GM18526 (cell line): ENCODE results near the gene PTPN13.

Source experiments
- POLR2A ChIP-seq: IDR thresholded peaks from 3 replicates; pipeline ENCODE4 v1.6.1; 2011; ENCODE audit not compliant: insufficient read length; ENCODE audit errors: extremely low read depth

PTPN13 gene, protein sequence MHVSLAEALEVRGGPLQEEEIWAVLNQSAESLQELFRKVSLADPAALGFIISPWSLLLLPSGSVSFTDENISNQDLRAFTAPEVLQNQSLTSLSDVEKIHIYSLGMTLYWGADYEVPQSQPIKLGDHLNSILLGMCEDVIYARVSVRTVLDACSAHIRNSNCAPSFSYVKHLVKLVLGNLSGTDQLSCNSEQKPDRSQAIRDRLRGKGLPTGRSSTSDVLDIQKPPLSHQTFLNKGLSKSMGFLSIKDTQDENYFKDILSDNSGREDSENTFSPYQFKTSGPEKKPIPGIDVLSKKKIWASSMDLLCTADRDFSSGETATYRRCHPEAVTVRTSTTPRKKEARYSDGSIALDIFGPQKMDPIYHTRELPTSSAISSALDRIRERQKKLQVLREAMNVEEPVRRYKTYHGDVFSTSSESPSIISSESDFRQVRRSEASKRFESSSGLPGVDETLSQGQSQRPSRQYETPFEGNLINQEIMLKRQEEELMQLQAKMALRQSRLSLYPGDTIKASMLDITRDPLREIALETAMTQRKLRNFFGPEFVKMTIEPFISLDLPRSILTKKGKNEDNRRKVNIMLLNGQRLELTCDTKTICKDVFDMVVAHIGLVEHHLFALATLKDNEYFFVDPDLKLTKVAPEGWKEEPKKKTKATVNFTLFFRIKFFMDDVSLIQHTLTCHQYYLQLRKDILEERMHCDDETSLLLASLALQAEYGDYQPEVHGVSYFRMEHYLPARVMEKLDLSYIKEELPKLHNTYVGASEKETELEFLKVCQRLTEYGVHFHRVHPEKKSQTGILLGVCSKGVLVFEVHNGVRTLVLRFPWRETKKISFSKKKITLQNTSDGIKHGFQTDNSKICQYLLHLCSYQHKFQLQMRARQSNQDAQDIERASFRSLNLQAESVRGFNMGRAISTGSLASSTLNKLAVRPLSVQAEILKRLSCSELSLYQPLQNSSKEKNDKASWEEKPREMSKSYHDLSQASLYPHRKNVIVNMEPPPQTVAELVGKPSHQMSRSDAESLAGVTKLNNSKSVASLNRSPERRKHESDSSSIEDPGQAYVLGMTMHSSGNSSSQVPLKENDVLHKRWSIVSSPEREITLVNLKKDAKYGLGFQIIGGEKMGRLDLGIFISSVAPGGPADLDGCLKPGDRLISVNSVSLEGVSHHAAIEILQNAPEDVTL (N-terminal part only)

DNA sequence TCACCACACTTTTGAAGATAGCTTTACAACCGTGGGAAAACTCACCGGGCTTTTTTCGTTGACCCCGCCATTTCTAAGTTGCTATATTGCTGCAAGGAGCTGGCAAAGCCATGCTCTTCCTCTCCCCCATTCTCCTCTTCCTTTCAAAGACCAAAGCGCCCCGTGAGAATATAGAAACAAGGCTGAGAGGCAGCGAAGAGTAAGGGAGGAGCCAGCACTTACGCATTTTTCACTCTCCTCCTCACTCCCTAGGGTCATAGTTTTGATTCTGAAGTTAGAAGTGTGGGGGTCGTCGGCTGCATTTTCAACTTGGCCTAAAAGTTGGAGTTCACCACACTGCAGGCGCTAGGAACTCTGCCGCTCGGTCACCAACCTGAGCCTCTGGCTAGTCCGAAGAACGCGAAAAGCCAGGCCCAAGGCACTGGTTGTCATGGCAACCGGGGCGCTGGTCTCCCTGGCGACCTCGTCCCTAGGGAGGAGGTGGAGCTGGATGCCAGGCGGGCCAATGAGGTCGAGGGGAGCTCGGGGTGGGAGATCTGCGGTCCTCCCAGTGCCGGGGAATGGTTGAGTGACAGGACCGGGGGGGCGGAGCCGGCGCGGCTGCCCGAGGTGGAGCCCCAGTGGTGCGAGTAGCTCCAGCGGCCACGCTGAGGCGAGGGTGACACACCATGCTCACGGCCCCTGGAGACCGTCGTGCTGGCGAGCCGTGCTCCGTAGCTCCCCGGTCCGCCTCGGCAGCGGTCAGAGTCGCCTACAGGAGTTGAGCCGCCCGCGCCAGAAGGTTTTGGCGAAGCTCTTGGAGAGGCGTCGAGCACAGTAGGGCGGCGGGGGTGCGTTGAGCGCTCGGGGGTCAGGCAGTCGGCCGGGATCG lies at the start of gene PTPN13:
TSS of gene PTPN13 (plus strand) at position 628 of the 871 bp plus-strand sequence. CDS start 40,942 bp downstream, outside the sequence.
- no peak for TF ChIP-seq POLR2A

GRCh38 chr4:86547140-86547539 lies 47.0 kb upstream of the PTPN13 start:
- no peak for TF ChIP-seq POLR2A

- no peak for TF ChIP-seq POLR2A
Measured at GRCh38 chr4:86549163-86549788, 44.8 kb upstream of the PTPN13 start.

DNA sequence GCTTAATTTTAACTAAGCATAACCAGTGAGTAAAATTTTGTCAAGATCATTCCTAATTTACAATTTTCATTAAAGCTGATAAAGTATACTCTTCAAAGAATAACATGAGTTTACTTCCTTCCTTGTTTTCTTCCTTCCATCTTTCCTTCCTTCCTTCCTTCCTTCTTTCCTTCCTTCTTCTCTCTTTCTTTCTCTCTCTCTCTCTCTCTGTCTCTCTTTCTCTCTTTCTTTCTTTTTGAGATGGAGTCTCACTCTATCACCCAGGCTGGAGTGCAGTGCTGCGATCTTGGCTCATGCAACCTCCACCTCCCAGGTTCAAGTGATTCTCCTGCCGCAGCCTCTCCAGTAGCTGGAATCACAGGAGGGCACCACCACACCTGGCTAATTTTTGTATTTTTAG lies 42.7 kb upstream of the PTPN13 start:
- TF ChIP-seq POLR2A = no peak

DNA sequence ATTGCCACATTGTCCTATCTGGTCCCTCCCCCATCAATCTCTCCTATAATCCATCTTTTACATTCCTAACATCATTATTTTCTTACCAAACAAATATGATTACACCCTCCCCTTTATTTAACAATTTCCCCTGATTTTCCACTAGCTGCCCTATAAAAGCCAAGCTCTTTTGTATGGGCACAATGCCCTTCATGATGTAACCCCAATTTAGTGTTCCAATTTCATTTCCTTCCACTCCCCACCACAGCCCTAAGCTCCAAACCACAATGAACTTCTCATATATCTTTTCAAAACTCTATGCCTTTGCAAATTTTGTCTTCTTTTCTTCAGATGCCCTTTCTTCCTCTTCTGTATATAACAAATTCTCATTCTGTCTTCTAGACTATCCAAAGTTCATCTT lies 39.5 kb upstream of the PTPN13 start:
- no peak for TF ChIP-seq POLR2A

- no peak for TF ChIP-seq POLR2A
Measured at GRCh38 chr4:86556791-86557415, 37.2 kb upstream of the PTPN13 start.

- no peak for TF ChIP-seq POLR2A
Measured at GRCh38 chr4:86557526-86557925, 36.6 kb upstream of the PTPN13 start.

- no peak for TF ChIP-seq POLR2A
Measured at GRCh38 chr4:86558258-86558657, 35.9 kb upstream of the PTPN13 start.

- TF ChIP-seq POLR2A = no peak
Measured at GRCh38 chr4:86558797-86559196, 35.3 kb upstream of the PTPN13 start.

DNA sequence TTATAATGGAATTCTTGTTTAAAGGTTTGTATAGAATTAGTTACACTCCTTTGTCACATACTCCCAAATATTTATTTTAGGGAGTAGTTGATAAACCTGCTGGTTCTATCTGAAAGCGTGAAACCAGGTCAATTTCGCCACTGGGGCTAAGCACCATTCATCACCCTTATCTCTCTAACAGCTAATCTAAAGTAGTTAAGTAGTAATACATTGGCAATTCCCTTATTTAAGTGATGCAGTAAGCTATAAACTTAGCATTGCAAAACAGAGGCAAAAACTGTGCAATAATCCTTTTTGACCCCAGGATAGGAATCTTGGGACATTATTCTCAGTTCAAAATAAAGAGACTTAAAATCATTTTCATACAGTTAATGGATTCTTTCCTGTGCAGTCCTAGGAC lies 33.7 kb upstream of the PTPN13 start:
- TF ChIP-seq POLR2A = no peak

- no peak for TF ChIP-seq POLR2A
Measured at GRCh38 chr4:86561256-86561655, 32.9 kb upstream of the PTPN13 start.

- TF ChIP-seq POLR2A = no peak
Measured at GRCh38 chr4:86563416-86563815, 30.7 kb upstream of the PTPN13 start.

DNA sequence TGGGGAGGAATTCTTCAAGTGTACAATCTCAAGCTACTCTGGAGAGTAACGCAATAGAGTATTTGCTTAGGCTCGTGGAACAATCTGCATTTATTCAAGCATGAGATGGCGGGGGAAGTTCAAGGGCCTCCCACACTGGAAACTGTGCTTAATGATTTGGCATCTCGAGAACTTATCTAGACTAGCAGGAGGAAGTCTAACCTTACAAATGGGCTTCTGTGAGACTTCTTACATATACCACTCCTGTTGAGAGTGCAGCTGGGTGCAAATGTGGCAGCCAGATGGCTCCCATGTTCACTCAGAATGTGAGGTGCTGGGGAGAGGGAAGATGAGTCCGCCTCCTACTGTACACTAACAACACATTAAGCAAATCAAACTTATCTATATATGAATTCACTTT lies 29.3 kb upstream of the PTPN13 start:
- TF ChIP-seq POLR2A = no peak

DNA sequence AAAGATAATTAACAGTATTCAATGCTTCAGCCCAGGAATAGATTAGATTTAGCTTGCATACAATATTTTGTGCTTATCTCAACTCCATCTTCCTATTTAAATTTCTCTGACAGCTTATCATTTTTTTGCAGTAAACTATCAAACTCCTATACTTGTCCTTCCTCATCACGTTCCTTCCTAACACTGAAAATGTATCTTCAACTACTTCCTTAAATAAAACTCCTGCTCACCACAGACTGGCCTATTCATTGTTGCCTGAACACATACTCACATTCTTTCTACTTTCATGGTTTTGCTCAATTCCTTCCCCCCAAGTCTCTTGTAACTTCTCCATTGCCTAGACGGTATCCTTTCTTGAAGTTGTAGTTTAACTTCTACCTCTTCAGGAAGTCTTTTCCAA lies 28.5 kb upstream of the PTPN13 start:
- TF ChIP-seq POLR2A = no peak
